HepG2 (cell line): ENCODE measurements around the gene MGAT2. TPM values are rescaled to one million over a fixed set of nuclear protein-coding genes. Genes with fewer than 3 reads are reported as not detected.

Experiments used
- CC2D1A ChIP-seq: sonication (generic); formaldehyde crosslinking; IDR thresholded peaks from 2 replicates; pipeline ENCODE4 v1.8.1; 2023; ENCODE audit warnings: mild to moderate bottlenecking, missing genetic modification reagents
- ERF ChIP-seq: IDR thresholded peaks from 2 replicates; pipeline ENCODE4 v1.6.1; 2018; ENCODE audit warnings: missing biosample characterization, missing genetic modification reagents
- PATZ1 ChIP-seq: sonication (generic); formaldehyde crosslinking; IDR thresholded peaks from 2 replicates; pipeline ENCODE4 v1.4.0; 2020; ENCODE audit warnings: missing genetic modification reagents
- PRDM15 ChIP-seq: sonication (generic); formaldehyde crosslinking; IDR thresholded peaks from 2 replicates; pipeline ENCODE4 v1.4.0; 2020; ENCODE audit warnings: missing genetic modification reagents
- PRPF4 ChIP-seq: fragments of 200-400 bp; formaldehyde crosslinking; IDR thresholded peaks from 2 replicates; pipeline ENCODE4 v1.6.1; 2016; ENCODE audit warnings: low read length, low read depth; ENCODE audit not compliant: poor library complexity, severe bottlenecking
- TIGD3 ChIP-seq: sonication (generic); formaldehyde crosslinking; IDR thresholded peaks from 2 replicates; pipeline ENCODE4 v1.5.1; 2020; ENCODE audit warnings: mild to moderate bottlenecking, missing genetic modification reagents, borderline replicate concordance
- USF2 ChIP-seq, 2 experiments: sonication (generic) in 1 of 2; formaldehyde crosslinking in 1 of 2; IDR thresholded peaks; 2 replicates each; pipeline versions ENCODE4 v1.5.1 to v1.6.1; 2011 to 2020; ENCODE audit warnings: borderline replicate concordance in 1 of 2, low read depth in 1 of 2, low read length in 1 of 2, mild to moderate bottlenecking in 1 of 2, missing genetic modification reagents in 1 of 2, moderate library complexity in 1 of 2
- ZBTB7A ChIP-seq: sonication (generic); formaldehyde crosslinking; IDR thresholded peaks from 2 replicates; pipeline ENCODE4 v1.8.0; 2022; ENCODE audit warnings: mild to moderate bottlenecking, missing genetic modification reagents
- ZHX2 ChIP-seq, 2 experiments: sonication (generic) in 1 of 2; formaldehyde crosslinking in 1 of 2; IDR thresholded peaks; 2 replicates each; pipeline versions ENCODE4 v1.6.1 to v1.9.0; 2014 to 2022; ENCODE audit warnings: antibody characterized with exemption in 1 of 2, borderline replicate concordance in 1 of 2, inconsistent platforms in 1 of 2, low read depth in 1 of 2, missing genetic modification reagents in 1 of 2
- ZKSCAN1 ChIP-seq: fragments of 150-350 bp; IDR thresholded peaks from 2 replicates; pipeline ENCODE4 v1.6.1; 2014; ENCODE audit warnings: low read length
- ZNF850 ChIP-seq: sonication (generic); formaldehyde crosslinking; conservative IDR thresholded peaks from 2 replicates; pipeline ENCODE4 v1.9.0; 2021; ENCODE audit warnings: mild to moderate bottlenecking, missing genetic modification reagents
- polyA plus RNA-seq, 8 experiments: library from polyadenylated mRNA; depleted of rRNA in 3 of 8; stranded (reverse) in 7 of 8; unstranded in 1 of 8; fragments of >200 nt; fragmentation: Illumina TruSeq in 4 of 8; extraction: Trizol in 4 of 8; gene quantifications; 2 replicates each; pipeline versions ENCODE4 v1.2.1 to v1.2.3, GENCODE V29; 2011 to 2016; ENCODE audit warnings: low read depth in 4 of 8, missing spikeins in 1 of 8, mixed read lengths in 1 of 8; ENCODE audit not compliant: insufficient read depth in 1 of 8
- total RNA-seq, 5 experiments: library from RNA; depleted of rRNA; stranded (reverse); fragments of >200 nt; fragmentation: Illumina TruSeq; extraction: Trizol; gene quantifications; 2 replicates each; pipeline ENCODE4 v1.2.3, GENCODE V29; 2016; ENCODE audit warnings: low read depth in 1 of 5

MGAT2 gene
- total and polyA plus RNA-seq, 2 of the 13 experiments (the other 11 are each of a cell fraction or from before 2014, with no cell fraction given), result 12.9 to 51.9 TPM

- TF ChIP-seq ZKSCAN1, result no peak
- no peak for TF ChIP-seq ZBTB7A (CRISPR knock-in tag)
- no peak for TF ChIP-seq TIGD3 (CRISPR knock-in tag)
- no peak for TF ChIP-seq PRDM15
- TF ChIP-seq CC2D1A (CRISPR knock-in tag), result no peak
- TF ChIP-seq ZNF850 (CRISPR knock-in tag), result no peak
- TF ChIP-seq PRPF4, result no peak
- TF ChIP-seq ZHX2 (IDR thresholded peaks at IDR 0.05; ENCODE audit: low read depth), result peak; percentile 9; the same call in 1 of the 2 replicates
- TF ChIP-seq ZHX2 (CRISPR knock-in tag; IDR thresholded peaks at IDR 0.05; ENCODE audit: borderline replicate concordance), result no peak
- no peak; the same call in 1 of the 2 replicates for TF ChIP-seq ERF (CRISPR knock-in tag)
- no peak for TF ChIP-seq PATZ1 (CRISPR knock-in tag)
- TF ChIP-seq USF2 (IDR thresholded peaks at IDR 0.05; ENCODE audit: low read depth, low read length), result no peak
- no peak for TF ChIP-seq USF2 (CRISPR knock-in tag; IDR thresholded peaks at IDR 0.05; ENCODE audit: borderline replicate concordance)
Observed at GRCh38 chr14:49586673-49587460, 33.7 kb upstream of the MGAT2 start (continued).
